ENCODE results near the gene MAML2. TPM values are rescaled to one million over a fixed set of nuclear protein-coding genes. Genes with fewer than 3 reads are reported as not detected.
A peak's percentile ranks its signal among the peaks of the same experiment; 100 is the strongest.

MAML2 gene
- total RNA-seq, 4 donors from 2014 or later: 34.2 to 49.8 (median 44.4) TPM

DNA sequence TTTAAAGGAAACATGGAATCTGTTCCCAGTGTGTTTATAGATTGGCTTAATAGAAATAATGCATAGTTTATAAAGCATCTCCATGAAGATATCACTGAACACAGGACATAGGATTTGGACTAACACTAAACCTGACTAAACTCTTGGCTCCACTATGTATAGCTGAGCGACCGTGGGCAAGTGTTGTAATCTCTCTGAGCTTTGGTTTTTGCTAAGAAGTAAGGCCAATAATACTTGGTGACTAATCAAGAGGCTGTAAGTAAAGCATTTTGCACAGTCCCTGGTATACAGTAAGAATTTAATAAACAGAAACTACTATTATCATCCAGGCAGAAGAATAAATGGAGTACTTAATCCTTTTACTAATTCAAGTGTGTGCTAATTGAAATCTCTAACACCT lies 293.6 kb downstream of the MAML2 start:
- ATAC-seq (ENCODE audit: low FRiP score) (no peak), DNase-seq (ENCODE audit: low spot score) (no peak)
- TF ChIP-seq CTCF (IDR thresholded peaks at IDR 0.05): no peak

DNA sequence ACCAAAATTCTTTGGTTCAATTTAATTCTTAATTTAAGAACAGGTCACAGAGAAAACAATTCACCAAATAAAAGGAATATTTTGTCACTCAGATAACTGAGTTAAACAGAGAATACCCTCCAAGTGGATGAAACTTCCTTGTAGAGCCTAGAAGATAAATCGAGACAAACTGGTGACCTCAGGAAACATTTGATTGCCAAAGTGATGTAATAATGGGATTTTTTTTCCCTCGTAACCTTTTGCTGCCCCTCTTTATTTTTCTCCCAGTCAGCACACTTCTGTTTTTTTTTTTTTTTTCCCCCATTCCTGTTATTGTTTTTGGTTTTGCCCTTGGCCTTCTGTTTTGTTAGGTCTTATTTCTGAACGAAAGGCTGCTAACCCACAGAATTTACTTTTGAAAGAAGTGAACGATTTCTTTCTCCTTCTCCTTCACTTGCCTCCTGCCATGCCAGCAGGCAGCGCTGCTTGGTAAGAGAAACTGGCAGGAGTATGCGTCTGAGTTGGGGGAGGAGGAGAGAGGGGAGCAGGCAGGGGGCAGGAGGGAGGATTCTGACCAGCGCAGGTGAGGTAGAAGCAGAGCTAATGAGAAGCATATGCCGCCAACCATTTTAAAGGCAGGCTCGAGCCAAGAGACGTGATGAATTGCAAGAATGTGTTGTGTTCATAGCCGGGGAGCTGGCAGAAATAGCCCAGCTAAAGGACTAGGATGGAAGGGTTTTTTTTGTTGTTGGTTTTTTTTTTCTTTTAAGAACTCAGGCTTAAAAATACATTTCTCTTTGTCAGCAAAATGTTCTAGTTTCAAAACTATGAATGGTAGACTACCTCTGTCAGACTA lies 297.2 kb downstream of the MAML2 start:
- no peak for TF ChIP-seq CTCF (IDR thresholded peaks at IDR 0.05)
- ATAC-seq (ENCODE audit: low FRiP score) (peak; percentile 85), DNase-seq (ENCODE audit: low spot score) (peak; percentile 27)

DNA sequence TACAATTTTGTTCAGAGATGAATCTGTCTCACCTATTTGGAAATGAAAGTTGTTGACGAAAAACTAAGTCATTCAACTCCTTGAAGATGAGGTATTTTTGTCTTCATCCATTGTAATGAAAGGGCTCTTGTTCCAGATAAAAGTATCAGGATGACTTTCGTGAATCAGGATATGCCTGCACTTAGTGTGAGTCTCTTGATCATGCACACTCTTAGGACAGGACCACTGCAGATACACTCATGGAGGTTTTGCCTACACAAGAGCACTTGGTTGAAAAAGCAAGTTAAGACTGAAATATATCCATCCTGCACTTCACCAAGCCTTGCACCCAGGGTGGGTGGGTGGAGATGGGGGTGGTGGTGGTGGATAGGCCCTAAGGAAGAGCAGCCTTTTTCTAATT lies 298.2 kb downstream of the MAML2 start:
- no peak for DNase-seq (ENCODE audit: low spot score)
- no peak for ATAC-seq (ENCODE audit: low FRiP score)
- TF ChIP-seq CTCF (IDR thresholded peaks at IDR 0.05): no peak

DNA sequence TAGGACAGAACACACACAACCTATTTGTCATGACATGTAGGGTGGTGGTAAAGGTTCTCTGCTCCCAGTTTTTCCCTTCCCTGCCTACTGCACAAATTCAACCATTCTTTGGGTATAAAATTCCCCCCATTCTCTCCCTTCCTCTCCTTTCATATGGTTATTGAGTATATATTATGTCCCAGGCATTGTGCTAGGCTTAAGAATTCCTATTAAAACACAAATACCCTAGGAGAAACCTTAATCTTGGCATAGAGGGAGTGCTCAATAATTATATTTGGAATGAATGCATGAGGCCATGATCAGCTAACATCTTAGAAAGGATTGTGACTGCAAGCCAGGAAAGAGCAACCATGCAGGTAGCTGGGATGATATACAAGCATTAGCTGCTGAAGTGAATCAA lies 298.7 kb downstream of the MAML2 start:
- ATAC-seq (ENCODE audit: low FRiP score) (no peak), DNase-seq (ENCODE audit: low spot score) (no peak)
- TF ChIP-seq CTCF (IDR thresholded peaks at IDR 0.05): no peak

GRCh38 chr11:96043291-96043690 lies 299.7 kb downstream of the MAML2 start:
- no peak for TF ChIP-seq CTCF (IDR thresholded peaks at IDR 0.05)
- no peak for DNase-seq (ENCODE audit: low spot score)
- ATAC-seq (ENCODE audit: low FRiP score): no peak

DNA sequence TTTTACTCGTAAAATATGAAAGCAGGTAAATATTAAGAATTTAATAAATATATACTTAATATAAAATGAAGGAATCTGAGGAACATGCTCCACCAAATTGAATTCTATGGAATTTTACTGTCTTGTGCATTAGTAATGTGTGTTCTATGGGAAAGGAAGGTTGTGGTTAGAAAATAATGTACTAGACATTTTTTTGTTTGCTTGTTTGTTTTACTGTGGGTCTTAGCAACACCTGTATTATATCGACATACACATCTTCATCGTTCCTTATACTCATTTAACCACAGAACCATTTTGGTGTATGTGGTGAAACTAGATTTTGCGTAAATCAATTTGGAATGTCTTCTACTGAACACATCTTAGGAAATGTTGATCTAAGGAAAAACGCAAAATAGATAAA lies 304.9 kb downstream of the MAML2 start:
- TF ChIP-seq CTCF (IDR thresholded peaks at IDR 0.05): no peak
- DNase-seq (ENCODE audit: low spot score) (no peak), ATAC-seq (ENCODE audit: low FRiP score) (no peak)

GRCh38 chr11:96037405-96037949 lies 305.5 kb downstream of the MAML2 start:
- no peak for TF ChIP-seq CTCF (IDR thresholded peaks at IDR 0.05)
- DNase-seq (ENCODE audit: low spot score): no peak
- ATAC-seq (ENCODE audit: low FRiP score): no peak

Measured in omental fat pad (tissue), 4 donors.